ENCODE results near the gene SPSB2.
"Not testable (repeated sequence)": the region's sequence is repeated elsewhere in the genome, so short reads cannot be mapped to it uniquely, and the experiment has no call there.

The SPSB2 gene

GRCh38 chr12:6909421-6910145 lies 36.5 kb upstream of the SPSB2 start:
- no peak for TF ChIP-seq CTCF (IDR thresholded peaks at IDR 0.05; ENCODE audit: extremely low read depth, insufficient read depth, missing control alignments)
- no peak for DNase-seq (ENCODE audit: low spot score)
- in situ Hi-C loops (cut with MboI; ENCODE audit: low pct_unique_long_range_greater_than_20kb, low sequenced_read_pairs, unreplicated experiment) = no loop called here

GRCh38 chr12:6908141-6908540 lies 35.0 kb upstream of the SPSB2 start:
- in situ Hi-C loops (cut with MboI; ENCODE audit: low pct_unique_long_range_greater_than_20kb, low sequenced_read_pairs, unreplicated experiment); DNase-seq (ENCODE audit: low spot score): not testable (repeated sequence)

DNA sequence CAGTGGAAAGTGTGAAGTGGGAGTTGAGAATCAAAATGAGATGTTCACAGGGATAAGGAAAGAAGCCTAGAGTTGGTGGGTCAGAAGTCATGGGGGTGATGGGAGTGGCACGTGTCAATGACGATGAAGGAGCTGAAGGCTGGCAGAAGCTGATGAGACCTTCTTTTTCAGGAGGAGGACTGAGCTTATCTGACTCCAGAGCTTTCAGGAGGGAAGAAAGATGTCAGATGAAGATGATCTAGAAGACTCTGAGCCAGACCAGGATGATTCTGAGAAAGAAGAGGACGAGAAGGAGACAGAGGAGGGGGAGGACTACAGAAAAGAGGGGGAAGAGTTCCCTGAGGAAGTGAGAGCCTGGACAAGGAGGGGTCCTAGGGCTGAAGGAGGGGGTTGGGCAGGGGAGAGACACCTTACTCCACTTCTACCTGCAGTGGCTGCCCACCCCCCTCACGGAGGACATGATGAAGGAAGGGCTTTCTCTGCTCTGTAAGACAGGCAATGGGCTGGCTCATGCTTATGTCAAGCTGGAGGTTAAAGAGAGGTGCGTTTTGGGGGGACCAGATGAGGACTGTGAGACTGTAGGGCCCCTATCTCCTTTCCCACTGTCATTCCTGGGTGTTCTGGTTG lies 32.4 kb upstream of the SPSB2 start:
- in situ Hi-C loops (cut with MboI; ENCODE audit: low pct_unique_long_range_greater_than_20kb, low sequenced_read_pairs, unreplicated experiment) = no loop called here
- TF ChIP-seq CTCF (IDR thresholded peaks at IDR 0.05; ENCODE audit: extremely low read depth, insufficient read depth, missing control alignments) = no peak
- no peak for DNase-seq (ENCODE audit: low spot score)

GRCh38 chr12:6904280-6905276 lies 31.5 kb upstream of the SPSB2 start, which contains the start of gene LRRC23:
Gene LRRC23 (plus strand): TSS chr12:6904822. CDS start chr12:6905634, 812 bp downstream.
- peak; percentile 94 for DNase-seq (ENCODE audit: low spot score)
- in situ Hi-C loops (cut with MboI; ENCODE audit: low pct_unique_long_range_greater_than_20kb, low sequenced_read_pairs, unreplicated experiment) = no loop called here
- TF ChIP-seq CTCF (IDR thresholded peaks at IDR 0.05; ENCODE audit: extremely low read depth, insufficient read depth, missing control alignments) = no peak

DNA sequence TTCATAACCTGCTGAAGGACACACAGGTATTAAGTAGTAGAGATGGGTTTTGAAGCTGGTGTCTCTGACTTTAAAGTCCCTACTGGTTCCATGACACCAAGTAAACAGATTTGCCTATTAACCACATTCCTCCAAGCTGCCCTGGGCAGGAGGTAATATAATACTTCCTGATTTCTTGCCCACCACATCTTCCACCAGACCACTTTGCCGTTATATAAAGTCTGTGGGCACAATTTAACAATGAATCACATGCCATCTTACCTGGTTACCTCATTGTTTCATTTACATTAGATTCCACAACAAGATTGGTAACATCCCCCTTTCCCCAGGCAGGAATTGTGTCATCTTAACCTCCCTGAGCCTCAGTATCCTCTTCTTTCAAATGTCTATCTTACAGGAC lies 30.6 kb upstream of the SPSB2 start:
- DNase-seq (ENCODE audit: low spot score) = no peak
- TF ChIP-seq CTCF (IDR thresholded peaks at IDR 0.05; ENCODE audit: extremely low read depth, insufficient read depth, missing control alignments) = no peak
- in situ Hi-C loops (cut with MboI; ENCODE audit: low pct_unique_long_range_greater_than_20kb, low sequenced_read_pairs, unreplicated experiment) = no loop called here

- in situ Hi-C loops (cut with MboI; ENCODE audit: low pct_unique_long_range_greater_than_20kb, low sequenced_read_pairs, unreplicated experiment) = no loop called here
- no peak for TF ChIP-seq CTCF (IDR thresholded peaks at IDR 0.05; ENCODE audit: extremely low read depth, insufficient read depth, missing control alignments)
- DNase-seq (ENCODE audit: low spot score) = no peak
Observed at GRCh38 chr12:6902448-6902847, 29.3 kb upstream of the SPSB2 start.
